Activated CD4-positive, alpha-beta T cell treated with anti-CD3 and anti-CD28 coated beads, Interleukin-2, amount 10 ng/mL, durations not matched to agents 24 days and 14 days (primary cell): ENCODE measurements around the gene PVALB. TPM values are rescaled to one million over a fixed set of nuclear protein-coding genes. Genes with fewer than 3 reads are reported as not detected.
A peak's percentile ranks its signal among the peaks of the same experiment; 100 is the strongest.

Experiments used
- DNase-seq: peaks from one replicate; pipeline ENCODE4 v3.0.0; 2022
- H3K27ac Mint-ChIP-seq: one replicate; pipeline ENCODE4 v1.8.0; 2022; ENCODE audit warnings: mild to moderate bottlenecking, mixed read lengths
- H3K27me3 Mint-ChIP-seq: one replicate; pipeline ENCODE4 v1.8.0; 2022; ENCODE audit warnings: mixed read lengths
- H3K36me3 Mint-ChIP-seq: one replicate; pipeline ENCODE4 v1.8.0; 2022; ENCODE audit warnings: low read depth, mild to moderate bottlenecking, mixed read lengths
- H3K4me1 Mint-ChIP-seq: one replicate; pipeline ENCODE4 v1.8.0; 2021; ENCODE audit warnings: mixed read lengths
- H3K4me3 Mint-ChIP-seq: one replicate; pipeline ENCODE4 v1.8.0; 2022; ENCODE audit warnings: mild to moderate bottlenecking, moderate library complexity, mixed read lengths
- H3K9me3 Mint-ChIP-seq: one replicate; pipeline ENCODE4 v1.8.0; 2021; ENCODE audit warnings: mixed read lengths
- intact Hi-C: fragments of 100-400 bp; cut with micrococcal nuclease; formaldehyde crosslinking; loops from one replicate; pipeline ENCODE4 v1.15.1; 2023
- total RNA-seq: library from RNA; stranded (reverse); gene quantifications from 2 replicates; pipeline ENCODE4 v1.2.3, GENCODE V29; 2022

The PVALB gene
- total RNA-seq, 1 donor from 2014 or later, result not detected

- Mint-ChIP-seq H3K27me3 (peaks cover 57% of the 10 kb centered on the region), H3K4me3 (no peak overlapping the region), H3K36me3 (no peaks in the 10 kb centered on the region), H3K27ac (no peak overlapping the region), H3K9me3 (no peaks in the 10 kb centered on the region), H3K4me1 (peaks cover 4% of the 10 kb centered on the region)
- intact Hi-C loops, result no loop called here
- no peak for DNase-seq
Observed at GRCh38 chr22:36814801-36815200, 2.0 kb downstream of the PVALB start.

- Mint-ChIP-seq H3K9me3 (no peaks in the 10 kb centered on the region), H3K4me1 (peaks cover 17% of the 10 kb centered on the region), H3K27ac (peak overlapping the region; percentile 19), H3K4me3 (no peak overlapping the region), H3K36me3 (no peaks in the 10 kb centered on the region), H3K27me3 (peaks cover 34% of the 10 kb centered on the region)
- intact Hi-C loops, result no loop called here
- no peak for DNase-seq
Observed at GRCh38 chr22:36811094-36811800, 5.6 kb downstream of the PVALB start.

GRCh38 chr22:36809351-36809750 is 7.5 kb downstream of the PVALB start:
- Mint-ChIP-seq H3K27ac (no peak overlapping the region), H3K4me3 (no peak overlapping the region), H3K9me3 (no peaks in the 10 kb centered on the region), H3K4me1 (peaks cover 17% of the 10 kb centered on the region), H3K27me3 (peaks cover 15% of the 10 kb centered on the region), H3K36me3 (no peaks in the 10 kb centered on the region)
- no peak for DNase-seq
- intact Hi-C loops, result no loop called here

- H3K36me3 Mint-ChIP-seq, result no peaks in the 10 kb centered on the region
- H3K27ac Mint-ChIP-seq, result no peak overlapping the region
- H3K27me3 Mint-ChIP-seq, result peaks cover 12% of the 10 kb centered on the region
- peak overlapping the region; percentile 55 for H3K4me3 Mint-ChIP-seq
- H3K4me1 Mint-ChIP-seq, result peaks cover 15% of the 10 kb centered on the region
- H3K9me3 Mint-ChIP-seq, result no peaks in the 10 kb centered on the region
- intact Hi-C loops, result no loop called here
- peak; percentile 72 for DNase-seq
Observed at GRCh38 chr22:36808721-36809344, 8.0 kb downstream of the PVALB start.

GRCh38 chr22:36807627-36808026 is 9.2 kb downstream of the PVALB start:
- no peak overlapping the region for H3K4me3 Mint-ChIP-seq
- intact Hi-C loops, result no loop called here
- peaks cover 15% of the 10 kb centered on the region for H3K4me1 Mint-ChIP-seq
- no peaks in the 10 kb centered on the region for H3K9me3 Mint-ChIP-seq
- H3K36me3 Mint-ChIP-seq, result no peaks in the 10 kb centered on the region
- no peak overlapping the region for H3K27ac Mint-ChIP-seq
- DNase-seq, result no peak
- H3K27me3 Mint-ChIP-seq, result peaks cover 5% of the 10 kb centered on the region

- Mint-ChIP-seq H3K4me3 (no peak overlapping the region), H3K9me3 (no peaks in the 10 kb centered on the region), H3K27me3 (peaks cover 4% of the 10 kb centered on the region), H3K27ac (no peak overlapping the region), H3K4me1 (peaks cover 15% of the 10 kb centered on the region), H3K36me3 (no peaks in the 10 kb centered on the region)
- intact Hi-C loops, result no loop called here
- DNase-seq, result no peak
Observed at GRCh38 chr22:36806835-36807234, 10.0 kb downstream of the PVALB start.

- peaks cover 6% of the 10 kb centered on the region for H3K4me1 Mint-ChIP-seq
- intact Hi-C loops, result no loop called here
Observed at GRCh38 chr22:36803358-36803757, 13.5 kb downstream of the PVALB start.

GRCh38 chr22:36798674-36799066 is 18.2 kb downstream of the PVALB start:
- intact Hi-C loops, result no loop called here
- Mint-ChIP-seq H3K36me3 (no peaks in the 10 kb centered on the region), H3K4me3 (no peak overlapping the region), H3K9me3 (no peaks in the 10 kb centered on the region), H3K27ac (no peak overlapping the region), H3K4me1 (no peaks in the 10 kb centered on the region), H3K27me3 (peaks cover 18% of the 10 kb centered on the region)
- DNase-seq, result no peak

More at GRCh38 chr22:36803358-36803757, 13.5 kb downstream of the PVALB start:
- no peak overlapping the region for H3K27ac Mint-ChIP-seq
- no peaks in the 10 kb centered on the region for H3K9me3 Mint-ChIP-seq
- no peak for DNase-seq
- peaks cover 12% of the 10 kb centered on the region for H3K27me3 Mint-ChIP-seq
- H3K4me3 Mint-ChIP-seq, result no peak overlapping the region
- no peaks in the 10 kb centered on the region for H3K36me3 Mint-ChIP-seq

GRCh38 chr22:36797911-36798673 is 18.7 kb downstream of the PVALB start:
- H3K27me3 Mint-ChIP-seq, result peaks cover 15% of the 10 kb centered on the region
- DNase-seq, result no peak
- no peaks in the 10 kb centered on the region for H3K36me3 Mint-ChIP-seq
- H3K4me1 Mint-ChIP-seq, result no peaks in the 10 kb centered on the region
- no peaks in the 10 kb centered on the region for H3K9me3 Mint-ChIP-seq
- intact Hi-C loops, result no loop called here
- H3K27ac Mint-ChIP-seq, result no peak overlapping the region
- H3K4me3 Mint-ChIP-seq, result no peak overlapping the region

- peaks cover 14% of the 10 kb centered on the region for H3K27me3 Mint-ChIP-seq
- H3K4me3 Mint-ChIP-seq, result no peak overlapping the region
- no peaks in the 10 kb centered on the region for H3K36me3 Mint-ChIP-seq
- H3K4me1 Mint-ChIP-seq, result no peaks in the 10 kb centered on the region
- no peaks in the 10 kb centered on the region for H3K9me3 Mint-ChIP-seq
- intact Hi-C loops, result no loop called here
- DNase-seq, result no peak
- H3K27ac Mint-ChIP-seq, result no peak overlapping the region
Observed at GRCh38 chr22:36797374-36797773, 19.5 kb downstream of the PVALB start.

GRCh38 chr22:36796552-36797175 is 20.2 kb downstream of the PVALB start:
- peaks cover 12% of the 10 kb centered on the region for H3K27me3 Mint-ChIP-seq
- intact Hi-C loops, result no loop called here
- H3K4me3 Mint-ChIP-seq, result no peak overlapping the region
- no peak for DNase-seq
- no peaks in the 10 kb centered on the region for H3K9me3 Mint-ChIP-seq
- no peaks in the 10 kb centered on the region for H3K36me3 Mint-ChIP-seq
- no peaks in the 10 kb centered on the region for H3K4me1 Mint-ChIP-seq
- H3K27ac Mint-ChIP-seq, result no peak overlapping the region

- Mint-ChIP-seq H3K4me1 (peaks cover 8% of the 10 kb centered on the region), H3K27ac (no peak overlapping the region), H3K4me3 (no peak overlapping the region), H3K27me3 (peaks cover 10% of the 10 kb centered on the region), H3K9me3 (no peaks in the 10 kb centered on the region), H3K36me3 (no peaks in the 10 kb centered on the region)
- DNase-seq, result no peak
- intact Hi-C loops, result no loop called here
Observed at GRCh38 chr22:36795633-36796032, 21.2 kb downstream of the PVALB start.

- Mint-ChIP-seq H3K27ac (no peak overlapping the region), H3K9me3 (no peaks in the 10 kb centered on the region), H3K4me3 (no peak overlapping the region), H3K27me3 (peaks cover 4% of the 10 kb centered on the region), H3K36me3 (no peaks in the 10 kb centered on the region), H3K4me1 (peaks cover 12% of the 10 kb centered on the region)
- peak; percentile 74 for DNase-seq
- intact Hi-C loops, result no loop called here
Observed at GRCh38 chr22:36790648-36791047, 26.2 kb downstream of the PVALB start.
